GM19023 (cell line): ENCODE data around the gene VIT.

Source experiments
- ATAC-seq: cut with Tn5 transposase; IDR thresholded peaks from one replicate; pipeline ENCODE4 v1.9.1; 2021; ENCODE audit warnings: mild to moderate bottlenecking, moderate library complexity; ENCODE audit not compliant: unreplicated experiment

VIT gene

GRCh38 chr2:36756438-36756837 is 59.9 kb downstream of the VIT start:
- ATAC-seq, result no peak

GRCh38 chr2:36762764-36763490 is 66.4 kb downstream of the VIT start:
- ATAC-seq, result no peak

- ATAC-seq, result no peak
These were observed 72.6 kb downstream of the VIT start for GRCh38 chr2:36769106-36769505.

GRCh38 chr2:36770542-36771287 is 74.2 kb downstream of the VIT start:
- no peak for ATAC-seq

GRCh38 chr2:36771671-36772070 is 75.2 kb downstream of the VIT start:
- ATAC-seq, result no peak

GRCh38 chr2:36773947-36774346 is 77.4 kb downstream of the VIT start:
- ATAC-seq, result no peak

- ATAC-seq, result no peak
These were observed 78.8 kb downstream of the VIT start for GRCh38 chr2:36775261-36775660.

GRCh38 chr2:36775806-36776205 is 79.3 kb downstream of the VIT start:
- ATAC-seq, result no peak

GRCh38 chr2:36777272-36777671 is 80.8 kb downstream of the VIT start:
- no peak for ATAC-seq

- no peak for ATAC-seq
These were observed 81.3 kb downstream of the VIT start for GRCh38 chr2:36777788-36778187.

- ATAC-seq, result no peak
These were observed 83.0 kb downstream of the VIT start for GRCh38 chr2:36779462-36779861.

GRCh38 chr2:36780231-36780839 is 83.8 kb downstream of the VIT start:
- no peak for ATAC-seq

- ATAC-seq, result no peak
These were observed 85.6 kb downstream of the VIT start for GRCh38 chr2:36781907-36782720.

GRCh38 chr2:36783246-36783645 is 86.7 kb downstream of the VIT start:
- no peak for ATAC-seq

- ATAC-seq, result no peak
These were observed 88.8 kb downstream of the VIT start for GRCh38 chr2:36785179-36785795.

- ATAC-seq, result no peak
These were observed 92.8 kb downstream of the VIT start for GRCh38 chr2:36789181-36789804.

- ATAC-seq, result no peak
These were observed 96.4 kb downstream of the VIT start for GRCh38 chr2:36792951-36793350.

- no peak for ATAC-seq
These were observed 101.0 kb downstream of the VIT start for GRCh38 chr2:36797324-36798070.

- ATAC-seq, result no peak
These were observed 102.2 kb downstream of the VIT start for GRCh38 chr2:36798724-36799123.

GRCh38 chr2:36800381-36800780 is 103.9 kb downstream of the VIT start:
- no peak for ATAC-seq
